ENCODE data around the gene OCA2. TPM values are rescaled to one million over a fixed set of nuclear protein-coding genes. Genes with fewer than 3 reads are reported as not detected.

The OCA2 gene
- total RNA-seq, 1 experiment from 2014 or later: 0.57 TPM

- no TSS peak for BruUV-seq (replicated peaks)
- ChIA-PET CTCF (interaction anchor here (0.6 to 1.0 kb wide), 2 partner anchors 14 to 34 kb away, joined by 5 to 6 read pairs; partner anchors contain the start of gene OCA2), POLR2A (no interaction called here)
- DNase-seq: no peak
- intact Hi-C loops (cut with micrococcal nuclease; ENCODE audit: unreplicated experiment): loop anchor here (1.0 kb wide), 2 partner anchors 14 to 38 kb away; partner anchors contain the start of gene OCA2
- Mint-ChIP-seq H3K27me3 (ENCODE audit: insufficient read depth, unreplicated experiment) (no peaks in the 10 kb centered on the region), H3K9me3 (ENCODE audit: unreplicated experiment) (peaks cover 23% of the 10 kb centered on the region), H3K27ac (ENCODE audit: unreplicated experiment) (no peak overlapping the region), H3K36me3 (ENCODE audit: insufficient read depth, unreplicated experiment) (no peaks in the 10 kb centered on the region), H3K4me3 (ENCODE audit: unreplicated experiment) (no peak overlapping the region), H3K4me1 (ENCODE audit: low read depth, unreplicated experiment) (no peaks in the 10 kb centered on the region)
- TF ChIP-seq CTCF (IDR thresholded peaks at IDR 0.05; ENCODE audit: insufficient read depth in 1 of 2, low read depth in 1 of 2, low read length in 1 of 2, severe bottlenecking in 1 of 2, unreplicated experiment in 1 of 2): no peak
- peaks cover 13% of the 10 kb centered on the region for H3K4me1 ChIP-seq
- no peaks in the 10 kb centered on the region for H3K36me3 ChIP-seq (ENCODE audit: control insufficient read depth, insufficient read depth, low read length)
- H3K4me3 ChIP-seq (ENCODE audit: low read depth, low read length): no peak overlapping the region
- H3K27me3 ChIP-seq (replicated peaks; ENCODE audit: control insufficient read depth, insufficient read depth, low read length): no peaks in the 10 kb centered on the region
- H3K9me3 ChIP-seq: no peaks in the 10 kb centered on the region
These were observed 13.5 kb downstream of the OCA2 start for GRCh38 chr15:28085489-28086174.

- H3K27me3 ChIP-seq (replicated peaks; ENCODE audit: control insufficient read depth, insufficient read depth, low read length): no peaks in the 10 kb centered on the region
- BruUV-seq (replicated peaks): no TSS peak
- peaks cover 13% of the 10 kb centered on the region for H3K9me3 Mint-ChIP-seq (ENCODE audit: unreplicated experiment)
- H3K4me1 Mint-ChIP-seq (ENCODE audit: low read depth, unreplicated experiment): no peaks in the 10 kb centered on the region
- ChIA-PET CTCF (interaction anchor here (0.7 to 1.5 kb wide), 2 partner anchors 9 to 15 kb away, joined by 3 to 6 read pairs; partner anchors contain the start of gene OCA2), POLR2A (no interaction called here)
- no peak for DNase-seq
- intact Hi-C loops (cut with micrococcal nuclease; ENCODE audit: unreplicated experiment): no loop called here
- no peak overlapping the region for H3K4me3 Mint-ChIP-seq (ENCODE audit: unreplicated experiment)
- H3K4me3 ChIP-seq (ENCODE audit: low read depth, low read length): no peak overlapping the region
- H3K9me3 ChIP-seq: no peaks in the 10 kb centered on the region
- H3K36me3 ChIP-seq (ENCODE audit: control insufficient read depth, insufficient read depth, low read length): no peaks in the 10 kb centered on the region
- no peaks in the 10 kb centered on the region for H3K27me3 Mint-ChIP-seq (ENCODE audit: insufficient read depth, unreplicated experiment)
- H3K4me1 ChIP-seq: peaks cover 13% of the 10 kb centered on the region
- H3K27ac Mint-ChIP-seq (ENCODE audit: unreplicated experiment): no peak overlapping the region
- no peaks in the 10 kb centered on the region for H3K36me3 Mint-ChIP-seq (ENCODE audit: insufficient read depth, unreplicated experiment)
- TF ChIP-seq CTCF (IDR thresholded peaks at IDR 0.05; ENCODE audit: insufficient read depth in 1 of 2, low read depth in 1 of 2, low read length in 1 of 2, severe bottlenecking in 1 of 2, unreplicated experiment in 1 of 2): no peak
These were observed 14.6 kb downstream of the OCA2 start for GRCh38 chr15:28084547-28084946.

GRCh38 chr15:28082891-28083684 lies 16.0 kb downstream of the OCA2 start:
- Histone ChIP-seq H3K4me3 (ENCODE audit: low read depth, low read length) (no peak overlapping the region), H3K9me3 (no peaks in the 10 kb centered on the region), H3K4me1 (peaks cover 13% of the 10 kb centered on the region), H3K36me3 (ENCODE audit: control insufficient read depth, insufficient read depth, low read length) (no peaks in the 10 kb centered on the region), H3K27me3 (replicated peaks; ENCODE audit: control insufficient read depth, insufficient read depth, low read length) (no peaks in the 10 kb centered on the region)
- no peaks in the 10 kb centered on the region for H3K36me3 Mint-ChIP-seq (ENCODE audit: insufficient read depth, unreplicated experiment)
- ChIA-PET POLR2A (no interaction called here), CTCF (interaction anchor here (1.5 kb wide), 1 partner anchor 16 kb away, joined by 6 read pairs; the partner anchor contains the start of gene OCA2)
- no TSS peak for BruUV-seq (replicated peaks)
- H3K27ac Mint-ChIP-seq (ENCODE audit: unreplicated experiment): peak overlapping the region; percentile 48
- H3K4me1 Mint-ChIP-seq (ENCODE audit: low read depth, unreplicated experiment): no peaks in the 10 kb centered on the region
- intact Hi-C loops (cut with micrococcal nuclease; ENCODE audit: unreplicated experiment): loop anchor here (1.0 kb wide), 1 partner anchor 40 kb away; no protein-coding TSS in a partner anchor
- no peak for TF ChIP-seq CTCF (IDR thresholded peaks at IDR 0.05; ENCODE audit: insufficient read depth in 1 of 2, low read depth in 1 of 2, low read length in 1 of 2, severe bottlenecking in 1 of 2, unreplicated experiment in 1 of 2)
- peak; percentile 59 to 80 for DNase-seq
- H3K27me3 Mint-ChIP-seq (ENCODE audit: insufficient read depth, unreplicated experiment): no peaks in the 10 kb centered on the region
- no peaks in the 10 kb centered on the region for H3K9me3 Mint-ChIP-seq (ENCODE audit: unreplicated experiment)
- no peak overlapping the region for H3K4me3 Mint-ChIP-seq (ENCODE audit: unreplicated experiment)

Measured in Caco-2 (cell line).